Measurements from ENCODE around the gene UCP1. TPM values are rescaled to one million over a fixed set of nuclear protein-coding genes. Genes with fewer than 3 reads are reported as not detected.

UCP1 gene
- total and polyA plus RNA-seq, 4 donors: not detected

DNA sequence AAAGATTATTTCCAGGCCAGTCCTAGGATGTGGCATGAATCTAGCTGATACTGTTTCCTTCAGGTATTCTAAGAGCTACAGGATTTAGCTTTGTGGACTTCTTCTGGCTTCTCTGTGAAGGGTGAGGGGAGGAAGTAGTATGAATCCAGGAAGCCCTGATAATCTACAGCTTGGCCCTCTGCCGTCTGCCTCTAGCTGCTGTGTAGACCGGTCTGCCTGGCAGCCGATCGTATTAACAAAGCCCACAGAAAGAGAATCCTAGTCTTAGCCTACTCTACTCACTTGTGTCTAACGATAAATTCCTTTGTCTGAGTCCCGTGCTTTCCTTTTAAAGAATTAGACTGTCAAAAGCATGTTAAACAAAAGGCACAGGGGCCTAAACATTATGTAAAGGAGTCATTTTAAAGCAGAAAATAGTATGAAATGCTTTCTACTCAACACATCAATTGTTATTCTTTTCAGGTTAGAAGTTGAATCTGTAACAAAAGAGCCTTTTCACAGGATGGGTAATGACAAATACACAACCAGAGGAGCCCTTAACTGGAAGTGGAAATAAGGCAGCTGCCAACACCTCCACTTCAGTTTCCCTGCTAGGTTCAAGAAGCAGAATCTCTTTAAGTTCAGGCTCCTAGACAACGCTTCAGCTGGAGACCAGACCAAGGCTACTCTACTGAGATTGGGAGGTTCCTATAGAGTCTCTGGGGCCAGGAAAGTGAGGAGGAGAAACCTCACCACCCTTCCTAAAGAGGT, 48.9 kb upstream of the UCP1 start:
- Histone ChIP-seq H3K9ac (ENCODE audit: low read depth in 1 of 2, low read length in 2 of 2) (no peak overlapping the region), H3K9me3 (ENCODE audit: control insufficient read depth in 4 of 4, low read length in 3 of 4) (no peaks in the 10 kb centered on the region), H3K4me3 (ENCODE audit: low read depth in 1 of 3, low read length in 3 of 3) (no peak overlapping the region), H3K27ac (ENCODE audit: low read depth in 1 of 2, low read length in 2 of 2) (no peak overlapping the region), H3K27me3 (ENCODE audit: control insufficient read depth in 4 of 4, insufficient read depth in 4 of 4, low read length in 3 of 4) (no peaks in the 10 kb centered on the region), H3K36me3 (ENCODE audit: control insufficient read depth in 4 of 4, insufficient read depth in 3 of 4, low read depth in 1 of 4, low read length in 3 of 4) (peaks cover 2 to 7% (median 6%) of the 10 kb centered on the region in 4 donors), H3K4me1 (ENCODE audit: control insufficient read depth in 4 of 4, insufficient read depth in 4 of 4, low read length in 3 of 4) (no peaks in the 10 kb centered on the region)
- WGBS: 72% methylated on average over 7 of the region's 7 CpGs
- no peak for TF ChIP-seq YY1 (IDR thresholded peaks at IDR 0.05)
- TF ChIP-seq, protein P1, sequence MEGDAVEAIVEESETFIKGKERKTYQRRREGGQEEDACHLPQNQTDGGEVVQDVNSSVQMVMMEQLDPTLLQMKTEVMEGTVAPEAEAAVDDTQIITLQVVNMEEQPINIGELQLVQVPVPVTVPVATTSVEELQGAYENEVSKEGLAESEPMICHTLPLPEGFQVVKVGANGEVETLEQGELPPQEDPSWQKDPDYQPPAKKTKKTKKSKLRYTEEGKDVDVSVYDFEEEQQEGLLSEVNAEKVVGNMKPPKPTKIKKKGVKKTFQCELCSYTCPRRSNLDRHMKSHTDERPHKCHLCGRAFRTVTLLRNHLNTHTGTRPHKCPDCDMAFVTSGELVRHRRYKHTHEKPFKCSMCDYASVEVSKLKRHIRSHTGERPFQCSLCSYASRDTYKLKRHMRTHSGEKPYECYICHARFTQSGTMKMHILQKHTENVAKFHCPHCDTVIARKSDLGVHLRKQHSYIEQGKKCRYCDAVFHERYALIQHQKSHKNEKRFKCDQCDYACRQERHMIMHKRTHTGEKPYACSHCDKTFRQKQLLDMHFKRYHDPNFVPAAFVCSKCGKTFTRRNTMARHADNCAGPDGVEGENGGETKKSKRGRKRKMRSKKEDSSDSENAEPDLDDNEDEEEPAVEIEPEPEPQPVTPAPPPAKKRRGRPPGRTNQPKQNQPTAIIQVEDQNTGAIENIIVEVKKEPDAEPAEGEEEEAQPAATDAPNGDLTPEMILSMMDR (IDR thresholded peaks at IDR 0.05; ENCODE audit: low read depth, low read length, missing input control): no peak
- no peak for TF ChIP-seq RXRA (IDR thresholded peaks at IDR 0.05)
- TF ChIP-seq RAD21 (IDR thresholded peaks at IDR 0.05): no peak
- TF ChIP-seq HNF4G (IDR thresholded peaks at IDR 0.05): no peak
- no peak for TF ChIP-seq SP1 (IDR thresholded peaks at IDR 0.05)
- TF ChIP-seq HNF4A (conservative IDR thresholded peaks at IDR 0.05): no peak
- TF ChIP-seq, protein P2, sequence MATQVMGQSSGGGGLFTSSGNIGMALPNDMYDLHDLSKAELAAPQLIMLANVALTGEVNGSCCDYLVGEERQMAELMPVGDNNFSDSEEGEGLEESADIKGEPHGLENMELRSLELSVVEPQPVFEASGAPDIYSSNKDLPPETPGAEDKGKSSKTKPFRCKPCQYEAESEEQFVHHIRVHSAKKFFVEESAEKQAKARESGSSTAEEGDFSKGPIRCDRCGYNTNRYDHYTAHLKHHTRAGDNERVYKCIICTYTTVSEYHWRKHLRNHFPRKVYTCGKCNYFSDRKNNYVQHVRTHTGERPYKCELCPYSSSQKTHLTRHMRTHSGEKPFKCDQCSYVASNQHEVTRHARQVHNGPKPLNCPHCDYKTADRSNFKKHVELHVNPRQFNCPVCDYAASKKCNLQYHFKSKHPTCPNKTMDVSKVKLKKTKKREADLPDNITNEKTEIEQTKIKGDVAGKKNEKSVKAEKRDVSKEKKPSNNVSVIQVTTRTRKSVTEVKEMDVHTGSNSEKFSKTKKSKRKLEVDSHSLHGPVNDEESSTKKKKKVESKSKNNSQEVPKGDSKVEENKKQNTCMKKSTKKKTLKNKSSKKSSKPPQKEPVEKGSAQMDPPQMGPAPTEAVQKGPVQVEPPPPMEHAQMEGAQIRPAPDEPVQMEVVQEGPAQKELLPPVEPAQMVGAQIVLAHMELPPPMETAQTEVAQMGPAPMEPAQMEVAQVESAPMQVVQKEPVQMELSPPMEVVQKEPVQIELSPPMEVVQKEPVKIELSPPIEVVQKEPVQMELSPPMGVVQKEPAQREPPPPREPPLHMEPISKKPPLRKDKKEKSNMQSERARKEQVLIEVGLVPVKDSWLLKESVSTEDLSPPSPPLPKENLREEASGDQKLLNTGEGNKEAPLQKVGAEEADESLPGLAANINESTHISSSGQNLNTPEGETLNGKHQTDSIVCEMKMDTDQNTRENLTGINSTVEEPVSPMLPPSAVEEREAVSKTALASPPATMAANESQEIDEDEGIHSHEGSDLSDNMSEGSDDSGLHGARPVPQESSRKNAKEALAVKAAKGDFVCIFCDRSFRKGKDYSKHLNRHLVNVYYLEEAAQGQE (IDR thresholded peaks at IDR 0.05): no peak
- no peak for TF ChIP-seq FOXA2 (IDR thresholded peaks at IDR 0.05)
- TF ChIP-seq, protein P3, sequence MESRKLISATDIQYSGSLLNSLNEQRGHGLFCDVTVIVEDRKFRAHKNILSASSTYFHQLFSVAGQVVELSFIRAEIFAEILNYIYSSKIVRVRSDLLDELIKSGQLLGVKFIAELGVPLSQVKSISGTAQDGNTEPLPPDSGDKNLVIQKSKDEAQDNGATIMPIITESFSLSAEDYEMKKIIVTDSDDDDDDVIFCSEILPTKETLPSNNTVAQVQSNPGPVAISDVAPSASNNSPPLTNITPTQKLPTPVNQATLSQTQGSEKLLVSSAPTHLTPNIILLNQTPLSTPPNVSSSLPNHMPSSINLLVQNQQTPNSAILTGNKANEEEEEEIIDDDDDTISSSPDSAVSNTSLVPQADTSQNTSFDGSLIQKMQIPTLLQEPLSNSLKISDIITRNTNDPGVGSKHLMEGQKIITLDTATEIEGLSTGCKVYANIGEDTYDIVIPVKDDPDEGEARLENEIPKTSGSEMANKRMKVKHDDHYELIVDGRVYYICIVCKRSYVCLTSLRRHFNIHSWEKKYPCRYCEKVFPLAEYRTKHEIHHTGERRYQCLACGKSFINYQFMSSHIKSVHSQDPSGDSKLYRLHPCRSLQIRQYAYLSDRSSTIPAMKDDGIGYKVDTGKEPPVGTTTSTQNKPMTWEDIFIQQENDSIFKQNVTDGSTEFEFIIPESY (IDR thresholded peaks at IDR 0.05): no peak
- TF ChIP-seq NR2F2 (IDR thresholded peaks at IDR 0.05): no peak
- no peak for DNase-seq (ENCODE audit: low spot score)

DNA sequence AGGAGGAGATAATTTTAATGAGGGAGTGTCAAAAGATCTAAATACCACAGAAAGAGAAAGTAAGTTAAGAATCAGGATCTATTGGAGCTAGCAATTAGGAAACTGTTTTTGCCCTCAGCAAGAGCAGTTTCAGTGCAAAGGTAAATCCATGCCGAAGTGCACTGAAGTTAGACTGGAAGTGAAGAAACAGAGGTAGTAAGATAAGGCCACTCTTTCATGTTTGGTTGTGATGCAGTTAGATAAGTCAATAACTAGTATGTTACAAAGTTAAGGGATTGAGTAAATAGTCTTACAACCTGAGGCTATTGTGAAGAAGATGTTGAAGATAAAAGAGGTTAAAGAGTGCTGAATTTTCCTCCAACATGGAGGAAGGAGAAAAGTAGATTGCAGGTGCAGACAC, 46.7 kb upstream of the UCP1 start:
- H3K9ac ChIP-seq (ENCODE audit: low read depth in 1 of 2, low read length in 2 of 2): no peak overlapping the region
- no peak overlapping the region for H3K4me3 ChIP-seq (ENCODE audit: low read depth in 1 of 3, low read length in 3 of 3)
- DNase-seq (ENCODE audit: low spot score): no peak
- no peaks in the 10 kb centered on the region for H3K4me1 ChIP-seq (ENCODE audit: control insufficient read depth in 4 of 4, insufficient read depth in 4 of 4, low read length in 3 of 4)
- WGBS: 38% methylated on average over 1 of the region's 1 CpG
- no peak overlapping the region for H3K27ac ChIP-seq (ENCODE audit: low read depth in 1 of 2, low read length in 2 of 2)
- H3K36me3 ChIP-seq (ENCODE audit: control insufficient read depth in 4 of 4, insufficient read depth in 3 of 4, low read depth in 1 of 4, low read length in 3 of 4): no peaks in the 10 kb centered on the region
- no peaks in the 10 kb centered on the region for H3K27me3 ChIP-seq (ENCODE audit: control insufficient read depth in 4 of 4, insufficient read depth in 4 of 4, low read length in 3 of 4)
- no peaks in the 10 kb centered on the region for H3K9me3 ChIP-seq (ENCODE audit: control insufficient read depth in 4 of 4, low read length in 3 of 4)
- TF ChIP-seq FOXA2 (IDR thresholded peaks at IDR 0.05) (no peak), RXRA (IDR thresholded peaks at IDR 0.05) (no peak), EGR1 (IDR thresholded peaks at IDR 0.05; ENCODE audit: low read depth in 2 of 2) (no peak), JUND (IDR thresholded peaks at IDR 0.05) (no peak), NR2F2 (IDR thresholded peaks at IDR 0.05) (no peak), FOXA1 (IDR thresholded peaks at IDR 0.05) (no peak), YY1 (IDR thresholded peaks at IDR 0.05) (no peak), HNF4A (conservative IDR thresholded peaks at IDR 0.05) (no peak), TAF1 (conservative IDR thresholded peaks at IDR 0.05) (no peak), RAD21 (IDR thresholded peaks at IDR 0.05) (no peak)
- TF ChIP-seq, protein P1 (IDR thresholded peaks at IDR 0.05; ENCODE audit: low read depth, low read length, missing input control): no peak
- TF ChIP-seq, protein P3 (IDR thresholded peaks at IDR 0.05): no peak
- TF ChIP-seq, protein P2 (IDR thresholded peaks at IDR 0.05): no peak

All from liver (tissue), 9 donors.